Tibial nerve (tissue), 4 donors: ENCODE measurements around the gene PSG2. TPM values are rescaled to one million over a fixed set of nuclear protein-coding genes. Genes with fewer than 3 reads are reported as not detected.
"Not testable (repeated sequence)": the region's sequence is repeated elsewhere in the genome, so short reads cannot be mapped to it uniquely, and the experiment has no call there.

ENCODE experiments used
- DNase-seq, 2 donors: peaks; one replicate each; pipeline ENCODE4 v3.0.0-alpha.2; 2019; ENCODE audit warnings: low spot score in 2 of 2
- H3K27ac ChIP-seq, 4 donors: fragments of 200-600 bp; sonication (generic) in 3 of 4; one replicate each; pipeline ENCODE4 v1.5.1; 2017 to 2019; ENCODE audit warnings: mild to moderate bottlenecking in 1 of 4
- H3K27me3 ChIP-seq, 2 donors: fragments of 200-600 bp; sonication (generic) in 1 of 2; one replicate each; pipeline versions ENCODE4 v1.5.1 to v1.6.0; 2017 to 2019
- H3K36me3 ChIP-seq, 3 donors: fragments of 200-600 bp; sonication (generic); one replicate each; pipeline ENCODE4 v1.5.1; 2018 to 2019
- H3K4me1 ChIP-seq, 4 donors: fragments of 200-600 bp; sonication (generic) in 3 of 4; one replicate each; pipeline ENCODE4 v1.5.1; 2017 to 2019
- H3K4me3 ChIP-seq, 4 donors: fragments of 200-600 bp; sonication (generic) in 3 of 4; one replicate each; pipeline ENCODE4 v1.5.1; 2017 to 2019; ENCODE audit warnings: mild to moderate bottlenecking in 1 of 4, moderate library complexity in 1 of 4
- H3K9me3 ChIP-seq, 4 donors: fragments of 200-600 bp; sonication (generic) in 3 of 4; one replicate each; pipeline ENCODE4 v1.5.1; 2017 to 2019
- CTCF ChIP-seq, 5 experiments: fragments of 200-600 bp in 3 of 5; fragments of 450-650 bp in 2 of 5; sonication (generic) in 3 of 5; IDR thresholded peaks; one replicate each; pipeline ENCODE4 v1.5.1; 2016 to 2019; ENCODE audit warnings: antibody characterized with exemption in 5 of 5, mild to moderate bottlenecking in 3 of 5, moderate library complexity in 2 of 5
- EP300 ChIP-seq, 2 donors: sonication (generic); formaldehyde crosslinking; IDR thresholded peaks; one replicate each; pipeline ENCODE4 v1.6.1; 2017; ENCODE audit warnings: antibody characterized with exemption in 2 of 2, mild to moderate bottlenecking in 1 of 2
- POLR2A ChIP-seq, 2 donors: fragments of 450-650 bp; IDR thresholded peaks; one replicate each; pipeline ENCODE4 v1.6.1; 2017; ENCODE audit warnings: antibody characterized with exemption in 2 of 2, mild to moderate bottlenecking in 2 of 2, moderate library complexity in 2 of 2
- WGBS, 2 donors: methylation state at CpG; one replicate each; pipeline ENCODE4 v1.1.5; 2018; 5-methylcytosine and 5-hydroxymethylcytosine counted together
- total RNA-seq, 4 donors: library from RNA; depleted of rRNA; stranded (reverse); fragments of >200 nt; gene quantifications; one replicate each; pipeline ENCODE4 v1.1.0, GENCODE V29; 2016

Gene PSG2
- total RNA-seq, 4 donors from 2014 or later: not detected

- WGBS, 2 donors: 54 to 67% methylated on average over 1 of the region's 1 CpG
- not testable (repeated sequence) for H3K36me3 ChIP-seq, H3K4me3 ChIP-seq, H3K27me3 ChIP-seq, H3K27ac ChIP-seq, H3K4me1 ChIP-seq, DNase-seq
- H3K9me3 ChIP-seq: peaks cover 0 to 25% (median 0%) of the 10 kb centered on the region in 4 donors
Observed at GRCh38 chr19:43107401-43107800, 24.9 kb upstream of the PSG2 start.

GRCh38 chr19:43105496-43105895 lies 23.0 kb upstream of the PSG2 start:
- H3K27me3 ChIP-seq: no peaks in the 10 kb centered on the region
- DNase-seq: no peak
- 74 to 76% methylated on average over 1 of the region's 1 CpG for WGBS, 2 donors
- H3K27ac ChIP-seq: no peak overlapping the region
- H3K9me3 ChIP-seq: peaks cover 0 to 25% (median 0%) of the 10 kb centered on the region in 4 donors
- H3K36me3 ChIP-seq: no peaks in the 10 kb centered on the region
- no peak overlapping the region for H3K4me3 ChIP-seq
- TF ChIP-seq EP300 (IDR thresholded peaks at IDR 0.05) (no peak), POLR2A (IDR thresholded peaks at IDR 0.05) (no peak), CTCF (IDR thresholded peaks at IDR 0.05) (no peak)
- no peaks in the 10 kb centered on the region for H3K4me1 ChIP-seq

GRCh38 chr19:43104215-43104850 lies 21.8 kb upstream of the PSG2 start:
- peaks cover 0 to 25% (median 0%) of the 10 kb centered on the region in 4 donors for H3K9me3 ChIP-seq
- H3K4me3 ChIP-seq, DNase-seq, H3K4me1 ChIP-seq, H3K27ac ChIP-seq, H3K27me3 ChIP-seq, H3K36me3 ChIP-seq: not testable (repeated sequence)
- WGBS, 2 donors: 76 to 84% methylated on average over 2 of the region's 2 CpGs

- H3K36me3 ChIP-seq: no peaks in the 10 kb centered on the region
- 69 to 79% methylated on average over 2 of the region's 2 CpGs for WGBS, 2 donors
- peaks cover 0 to 25% (median 0%) of the 10 kb centered on the region in 4 donors for H3K9me3 ChIP-seq
- no peak overlapping the region for H3K27ac ChIP-seq
- H3K4me3 ChIP-seq: no peak overlapping the region
- DNase-seq: no peak
- no peaks in the 10 kb centered on the region for H3K4me1 ChIP-seq
- H3K27me3 ChIP-seq: no peaks in the 10 kb centered on the region
- TF ChIP-seq EP300 (IDR thresholded peaks at IDR 0.05) (no peak), CTCF (IDR thresholded peaks at IDR 0.05) (no peak), POLR2A (IDR thresholded peaks at IDR 0.05) (no peak)
Observed at GRCh38 chr19:43101950-43102349, 19.4 kb upstream of the PSG2 start.

- not testable (repeated sequence) for H3K4me1 ChIP-seq, H3K36me3 ChIP-seq, H3K27ac ChIP-seq, H3K4me3 ChIP-seq, DNase-seq, H3K27me3 ChIP-seq
- peaks cover 0 to 14% (median 0%) of the 10 kb centered on the region in 4 donors for H3K9me3 ChIP-seq
Observed at GRCh38 chr19:43098416-43098815, 15.9 kb upstream of the PSG2 start.

- DNase-seq: peak in 1 of 2 donors; percentile 16
- H3K4me1 ChIP-seq, H3K27ac ChIP-seq, H3K9me3 ChIP-seq, H3K27me3 ChIP-seq, H3K36me3 ChIP-seq, H3K4me3 ChIP-seq: not testable (repeated sequence)
- 58 to 60% methylated on average over 13 of the region's 13 CpGs for WGBS, 2 donors
- peak in 2 of 5 experiments; percentile 6 to 22 for TF ChIP-seq CTCF (IDR thresholded peaks at IDR 0.05)
Observed at GRCh38 chr19:43087702-43088340, 5.3 kb upstream of the PSG2 start.

GRCh38 chr19:43085796-43086530 lies 3.5 kb upstream of the PSG2 start:
- H3K4me1 ChIP-seq, H3K27ac ChIP-seq, H3K9me3 ChIP-seq, H3K36me3 ChIP-seq, H3K27me3 ChIP-seq, H3K4me3 ChIP-seq, DNase-seq: not testable (repeated sequence)
- WGBS, 2 donors: 69 to 71% methylated on average over 2 of the region's 2 CpGs
